SK-N-SH treated with all-trans-retinoic acid at 6 μM for 48 hours (cell line): ENCODE results near the gene MYO5C.
"Not testable (repeated sequence)": the region's sequence is repeated elsewhere in the genome, so short reads cannot be mapped to it uniquely, and the experiment has no call there.

ENCODE experiments used
- ATAC-seq: fragments of 200-7000 bp; cut with Tn5 transposase; 3 replicates; pipeline ENCODE4 v1.9.1; 2020; ENCODE audit warnings: mild to moderate bottlenecking, moderate library complexity
- ARNTL ChIP-seq: fragments of 450-650 bp; formaldehyde crosslinking; IDR thresholded peaks from 2 replicates; pipeline ENCODE4 v1.5.0; 2020; ENCODE audit warnings: low read depth, mild to moderate bottlenecking, moderate library complexity, borderline replicate concordance
- BACH2 ChIP-seq: fragments of 250-450 bp; sonication (Bioruptor Pico); IDR thresholded peaks from 2 replicates; pipeline ENCODE4 v1.9.0; 2021; ENCODE audit warnings: mild to moderate bottlenecking, borderline replicate concordance
- CSDC2 ChIP-seq: fragments of 250-450 bp; sonication (Bioruptor Pico); IDR thresholded peaks from 2 replicates; pipeline ENCODE4 v1.5.0; 2020; ENCODE audit warnings: mild to moderate bottlenecking, moderate library complexity
- ESRRG ChIP-seq: fragments of 250-450 bp; sonication (Bioruptor Pico); IDR thresholded peaks from 2 replicates; pipeline ENCODE4 v1.6.1; 2021; ENCODE audit warnings: mild to moderate bottlenecking
- GLIS3 ChIP-seq: fragments of 250-450 bp; sonication (Bioruptor Pico); IDR thresholded peaks from 2 replicates; pipeline ENCODE4 v1.5.0; 2020; ENCODE audit warnings: mild to moderate bottlenecking, moderate library complexity
- ISL1 ChIP-seq: fragments of 250-450 bp; sonication (Bioruptor Pico); IDR thresholded peaks from 2 replicates; pipeline ENCODE4 v2.1.2; 2022; ENCODE audit warnings: mild to moderate bottlenecking, moderate library complexity
- OSR1 ChIP-seq: fragments of 250-450 bp; sonication (Bioruptor Pico); IDR thresholded peaks from 2 replicates; pipeline ENCODE4 v1.8.0; 2022; ENCODE audit warnings: moderate library complexity, mild to moderate bottlenecking, inconsistent platforms
- PPARA ChIP-seq: fragments of 250-450 bp; sonication (Bioruptor Pico); IDR thresholded peaks from 2 replicates; pipeline ENCODE4 v1.5.0; 2020; ENCODE audit warnings: mild to moderate bottlenecking, borderline replicate concordance
- RARB ChIP-seq: fragments of 250-450 bp; sonication (Bioruptor Pico); IDR thresholded peaks from 2 replicates; pipeline ENCODE4 v1.8.0; 2021; ENCODE audit warnings: mild to moderate bottlenecking, moderate library complexity
- SNAI2 ChIP-seq: fragments of 250-450 bp; sonication (Bioruptor Pico); IDR thresholded peaks from 2 replicates; pipeline ENCODE4 v1.5.0; 2020; ENCODE audit warnings: mild to moderate bottlenecking, moderate library complexity
- TOX ChIP-seq: fragments of 250-450 bp; sonication (Bioruptor Pico); IDR thresholded peaks from 2 replicates; pipeline ENCODE4 v1.8.0; 2021; ENCODE audit warnings: mild to moderate bottlenecking, moderate library complexity, borderline replicate concordance
- ZC3H10 ChIP-seq: fragments of 250-450 bp; sonication (Bioruptor Pico); IDR thresholded peaks from 2 replicates; pipeline ENCODE4 v1.5.1; 2021; ENCODE audit warnings: mild to moderate bottlenecking, moderate library complexity
- ZFP3 ChIP-seq: fragments of 250-450 bp; sonication (Bioruptor Pico); IDR thresholded peaks from 2 replicates; pipeline ENCODE4 v1.5.0; 2020; ENCODE audit warnings: mild to moderate bottlenecking, moderate library complexity
- ZFP30 ChIP-seq: fragments of 450-650 bp; formaldehyde crosslinking; IDR thresholded peaks from 2 replicates; pipeline ENCODE4 v1.5.0; 2022; ENCODE audit warnings: mild to moderate bottlenecking, moderate library complexity
- ZNF565 ChIP-seq: fragments of 450-650 bp; formaldehyde crosslinking; conservative IDR thresholded peaks from 2 replicates; pipeline ENCODE4 v1.5.0; 2020; ENCODE audit warnings: low read depth, mild to moderate bottlenecking, moderate library complexity
- ZNF70 ChIP-seq: fragments of 450-650 bp; formaldehyde crosslinking; IDR thresholded peaks from 2 replicates; pipeline ENCODE4 v1.5.0; 2020; ENCODE audit warnings: mild to moderate bottlenecking, moderate library complexity
- ZNF8 ChIP-seq: fragments of 450-650 bp; formaldehyde crosslinking; IDR thresholded peaks from 2 replicates; pipeline ENCODE4 v1.5.0; 2020; ENCODE audit warnings: mild to moderate bottlenecking, moderate library complexity
- TF ChIP-seq, protein P1 (sequence below): fragments of 250-450 bp; sonication (Bioruptor Pico); IDR thresholded peaks from 2 replicates; pipeline ENCODE4 v1.5.1; 2020; ENCODE audit warnings: low read depth, mild to moderate bottlenecking, moderate library complexity
- TF ChIP-seq, protein P2 (sequence below): fragments of 250-450 bp; sonication (Bioruptor Pico); IDR thresholded peaks from 2 replicates; pipeline ENCODE4 v1.8.0; 2021; ENCODE audit warnings: low read depth, mild to moderate bottlenecking, moderate library complexity, borderline replicate concordance
- TF ChIP-seq, protein P3 (sequence below): fragments of 250-450 bp; sonication (Bioruptor Pico); IDR thresholded peaks from 2 replicates; pipeline ENCODE4 v1.5.0; 2020; ENCODE audit warnings: mild to moderate bottlenecking, moderate library complexity
- TF ChIP-seq, protein P4 (sequence below): fragments of 250-450 bp; sonication (Bioruptor Pico); IDR thresholded peaks from 2 replicates; pipeline ENCODE4 v1.8.0; 2020; ENCODE audit warnings: mild to moderate bottlenecking, moderate library complexity, borderline replicate concordance
- TF ChIP-seq, protein P5 (sequence below): fragments of 250-450 bp; sonication (Bioruptor Pico); IDR thresholded peaks from 2 replicates; pipeline ENCODE4 v1.5.1; 2021; ENCODE audit warnings: mild to moderate bottlenecking, moderate library complexity

MYO5C gene

DNA sequence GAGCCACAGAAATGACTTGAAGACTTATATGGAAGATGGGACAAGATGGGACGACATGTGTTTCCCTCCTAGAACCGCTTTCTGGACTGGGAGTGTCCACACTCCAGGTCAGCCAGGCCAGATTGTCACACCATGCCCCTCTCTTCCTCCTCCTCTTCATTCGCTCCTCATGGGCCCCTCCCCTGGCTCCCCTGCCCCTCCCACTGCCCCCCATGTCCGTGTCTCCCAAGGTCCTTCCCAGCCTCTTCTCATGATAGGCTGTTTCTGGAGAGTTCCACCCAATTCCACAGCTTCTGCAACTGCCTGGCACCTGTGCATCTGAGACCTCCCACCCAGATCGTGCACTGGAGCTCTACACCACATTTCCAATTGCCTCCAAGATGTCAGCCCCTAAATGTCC lies 6.6 kb downstream of the MYO5C start:
- TF ChIP-seq ZNF8 (CRISPR knock-in tag) (no peak), ZC3H10 (CRISPR knock-in tag) (no peak), TOX (CRISPR knock-in tag) (no peak), RARB (no peak), SNAI2 (CRISPR knock-in tag) (no peak), GLIS3 (CRISPR knock-in tag) (no peak), ZFP3 (no peak), ESRRG (CRISPR knock-in tag) (no peak), ZNF70 (CRISPR knock-in tag) (no peak), OSR1 (no peak)
- TF ChIP-seq, protein P1, sequence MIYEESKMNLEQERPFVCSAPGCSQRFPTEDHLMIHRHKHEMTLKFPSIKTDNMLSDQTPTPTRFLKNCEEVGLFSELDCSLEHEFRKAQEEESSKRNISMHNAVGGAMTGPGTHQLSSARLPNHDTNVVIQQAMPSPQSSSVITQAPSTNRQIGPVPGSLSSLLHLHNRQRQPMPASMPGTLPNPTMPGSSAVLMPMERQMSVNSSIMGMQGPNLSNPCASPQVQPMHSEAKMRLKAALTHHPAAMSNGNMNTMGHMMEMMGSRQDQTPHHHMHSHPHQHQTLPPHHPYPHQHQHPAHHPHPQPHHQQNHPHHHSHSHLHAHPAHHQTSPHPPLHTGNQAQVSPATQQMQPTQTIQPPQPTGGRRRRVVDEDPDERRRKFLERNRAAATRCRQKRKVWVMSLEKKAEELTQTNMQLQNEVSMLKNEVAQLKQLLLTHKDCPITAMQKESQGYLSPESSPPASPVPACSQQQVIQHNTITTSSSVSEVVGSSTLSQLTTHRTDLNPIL: no peak
- TF ChIP-seq, protein P2, sequence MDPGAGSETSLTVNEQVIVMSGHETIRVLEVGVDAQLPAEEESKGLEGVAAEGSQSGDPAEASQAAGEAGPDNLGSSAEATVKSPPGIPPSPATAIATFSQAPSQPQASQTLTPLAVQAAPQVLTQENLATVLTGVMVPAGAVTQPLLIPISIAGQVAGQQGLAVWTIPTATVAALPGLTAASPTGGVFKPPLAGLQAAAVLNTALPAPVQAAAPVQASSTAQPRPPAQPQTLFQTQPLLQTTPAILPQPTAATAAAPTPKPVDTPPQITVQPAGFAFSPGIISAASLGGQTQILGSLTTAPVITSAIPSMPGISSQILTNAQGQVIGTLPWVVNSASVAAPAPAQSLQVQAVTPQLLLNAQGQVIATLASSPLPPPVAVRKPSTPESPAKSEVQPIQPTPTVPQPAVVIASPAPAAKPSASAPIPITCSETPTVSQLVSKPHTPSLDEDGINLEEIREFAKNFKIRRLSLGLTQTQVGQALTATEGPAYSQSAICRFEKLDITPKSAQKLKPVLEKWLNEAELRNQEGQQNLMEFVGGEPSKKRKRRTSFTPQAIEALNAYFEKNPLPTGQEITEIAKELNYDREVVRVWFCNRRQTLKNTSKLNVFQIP: no peak
- ATAC-seq: no peak

DNA sequence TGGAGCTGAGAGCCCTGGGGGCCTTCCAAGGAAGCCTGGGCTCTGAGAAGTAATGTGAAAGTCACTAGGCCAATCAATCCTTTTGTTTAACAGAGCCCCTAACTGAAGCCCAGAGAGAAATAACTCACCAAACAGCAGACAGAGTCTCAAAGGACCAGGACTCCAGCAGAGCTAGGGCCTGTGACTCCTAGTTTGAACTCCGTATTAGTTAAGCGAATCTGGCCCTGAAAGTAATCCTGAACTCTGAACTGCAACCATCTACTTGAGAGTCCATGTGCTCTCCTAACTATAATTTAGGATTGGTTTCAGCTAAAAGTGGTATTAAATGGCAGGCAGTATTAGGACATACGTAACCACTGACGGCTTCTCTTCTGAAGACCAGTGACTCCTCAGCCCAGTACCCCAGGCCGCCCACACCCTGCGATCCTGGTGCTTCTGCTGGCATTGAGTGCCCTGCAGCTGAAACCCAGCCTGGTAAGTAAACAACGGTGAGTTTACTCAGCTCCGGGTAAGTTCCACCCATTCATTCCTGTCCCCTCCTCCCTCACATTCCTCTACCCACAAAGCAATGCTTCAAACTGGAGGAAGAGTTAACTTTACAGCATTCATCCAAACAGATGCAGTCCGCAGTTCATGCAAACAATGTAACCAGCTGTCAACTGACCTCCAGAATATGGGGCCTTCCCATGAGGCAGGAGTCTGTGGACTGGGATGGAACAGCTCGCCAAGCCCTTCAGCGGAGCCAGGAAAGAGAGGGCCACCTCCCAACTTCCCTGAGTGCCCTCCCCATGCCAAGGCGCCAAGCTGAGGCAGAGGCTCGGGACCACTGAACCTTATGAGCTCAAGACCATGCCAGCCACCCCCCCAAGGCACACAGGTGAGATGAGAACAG lies 7.3 kb downstream of the MYO5C start:
- TF ChIP-seq RARB (no peak), SNAI2 (CRISPR knock-in tag) (no peak), ZNF8 (CRISPR knock-in tag) (no peak), PPARA (CRISPR knock-in tag) (no peak), ZFP3 (no peak)
- ATAC-seq: no peak; the same call in 2 of the 3 replicates

DNA sequence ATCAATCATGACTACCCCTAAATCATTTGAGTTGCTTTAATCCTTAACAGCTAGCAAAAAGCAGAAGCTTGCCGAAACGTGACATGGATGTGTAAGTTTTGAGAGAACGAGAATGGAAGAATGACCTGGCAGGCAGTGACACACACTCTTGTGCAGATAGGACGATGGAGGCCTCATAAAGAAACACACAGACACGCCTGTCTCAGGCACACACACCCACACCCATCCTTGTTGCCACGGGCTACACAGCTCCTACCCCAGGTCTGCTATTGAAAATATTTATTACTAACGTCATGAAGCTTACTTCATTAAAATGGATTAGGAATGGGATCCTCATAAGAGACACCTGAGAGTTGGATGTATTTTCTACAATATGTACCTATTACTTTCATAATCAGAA lies 8.5 kb downstream of the MYO5C start:
- no peak for ATAC-seq

DNA sequence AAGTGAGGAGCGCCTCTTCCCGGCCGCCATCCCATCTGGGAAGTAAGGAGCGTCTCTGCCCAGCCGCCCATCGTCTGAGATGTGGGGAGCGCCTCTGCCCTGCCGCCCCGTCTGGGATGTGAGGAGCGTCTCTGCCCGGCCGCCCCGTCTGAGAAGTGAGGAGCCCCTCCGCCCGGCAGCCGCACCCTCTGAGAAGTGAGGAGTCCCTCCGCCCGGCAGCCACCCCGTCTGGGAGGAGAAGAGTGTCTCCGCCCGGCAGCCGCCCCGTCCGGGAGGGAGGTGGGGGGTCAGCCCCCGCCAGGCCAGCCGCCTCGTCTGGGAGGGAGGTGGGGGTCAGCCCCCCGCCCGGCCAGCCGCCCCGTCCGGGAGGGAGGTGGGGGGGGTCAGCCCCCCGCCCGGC lies 9.7 kb downstream of the MYO5C start:
- ATAC-seq: not testable (repeated sequence)

More for the DNA sequence above, 8.5 kb downstream of the MYO5C start:
- no peak for TF ChIP-seq ZNF565 (CRISPR knock-in tag)
- no peak for TF ChIP-seq RARB
- TF ChIP-seq, all 23 proteins: peak for 0

DNA sequence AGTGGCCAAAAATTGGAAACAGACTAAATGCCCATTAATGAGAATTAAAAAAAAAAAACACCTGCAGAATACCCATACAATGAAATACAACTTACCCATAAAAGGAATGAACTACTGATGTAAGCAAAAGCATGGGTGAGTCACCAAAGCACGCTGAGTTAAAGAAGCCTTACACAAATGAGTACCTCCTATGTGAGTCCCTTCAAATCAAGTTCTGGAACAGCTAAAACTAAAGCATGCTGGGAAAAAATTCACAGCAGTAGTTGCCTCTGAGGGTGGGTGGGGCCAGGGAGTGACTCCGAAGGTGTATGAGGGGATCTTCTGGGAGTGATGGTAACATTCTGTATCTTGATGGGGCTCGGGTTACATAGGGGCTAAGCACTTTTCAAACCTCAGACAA lies 11.4 kb downstream of the MYO5C start:
- no peak for ATAC-seq
- no peak for TF ChIP-seq BACH2
- TF ChIP-seq ZC3H10 (CRISPR knock-in tag): no peak
- no peak for TF ChIP-seq CSDC2 (CRISPR knock-in tag)
- no peak for TF ChIP-seq ZFP3
- no peak for TF ChIP-seq ESRRG (CRISPR knock-in tag)
- no peak for TF ChIP-seq GLIS3 (CRISPR knock-in tag)
- no peak for TF ChIP-seq ZNF565 (CRISPR knock-in tag)
- TF ChIP-seq, protein P3, sequence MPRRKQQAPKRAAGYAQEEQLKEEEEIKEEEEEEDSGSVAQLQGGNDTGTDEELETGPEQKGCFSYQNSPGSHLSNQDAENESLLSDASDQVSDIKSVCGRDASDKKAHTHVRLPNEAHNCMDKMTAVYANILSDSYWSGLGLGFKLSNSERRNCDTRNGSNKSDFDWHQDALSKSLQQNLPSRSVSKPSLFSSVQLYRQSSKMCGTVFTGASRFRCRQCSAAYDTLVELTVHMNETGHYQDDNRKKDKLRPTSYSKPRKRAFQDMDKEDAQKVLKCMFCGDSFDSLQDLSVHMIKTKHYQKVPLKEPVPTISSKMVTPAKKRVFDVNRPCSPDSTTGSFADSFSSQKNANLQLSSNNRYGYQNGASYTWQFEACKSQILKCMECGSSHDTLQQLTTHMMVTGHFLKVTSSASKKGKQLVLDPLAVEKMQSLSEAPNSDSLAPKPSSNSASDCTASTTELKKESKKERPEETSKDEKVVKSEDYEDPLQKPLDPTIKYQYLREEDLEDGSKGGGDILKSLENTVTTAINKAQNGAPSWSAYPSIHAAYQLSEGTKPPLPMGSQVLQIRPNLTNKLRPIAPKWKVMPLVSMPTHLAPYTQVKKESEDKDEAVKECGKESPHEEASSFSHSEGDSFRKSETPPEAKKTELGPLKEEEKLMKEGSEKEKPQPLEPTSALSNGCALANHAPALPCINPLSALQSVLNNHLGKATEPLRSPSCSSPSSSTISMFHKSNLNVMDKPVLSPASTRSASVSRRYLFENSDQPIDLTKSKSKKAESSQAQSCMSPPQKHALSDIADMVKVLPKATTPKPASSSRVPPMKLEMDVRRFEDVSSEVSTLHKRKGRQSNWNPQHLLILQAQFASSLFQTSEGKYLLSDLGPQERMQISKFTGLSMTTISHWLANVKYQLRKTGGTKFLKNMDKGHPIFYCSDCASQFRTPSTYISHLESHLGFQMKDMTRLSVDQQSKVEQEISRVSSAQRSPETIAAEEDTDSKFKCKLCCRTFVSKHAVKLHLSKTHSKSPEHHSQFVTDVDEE (CRISPR knock-in tag): no peak
- TF ChIP-seq, protein P1: no peak
- TF ChIP-seq, protein P4, sequence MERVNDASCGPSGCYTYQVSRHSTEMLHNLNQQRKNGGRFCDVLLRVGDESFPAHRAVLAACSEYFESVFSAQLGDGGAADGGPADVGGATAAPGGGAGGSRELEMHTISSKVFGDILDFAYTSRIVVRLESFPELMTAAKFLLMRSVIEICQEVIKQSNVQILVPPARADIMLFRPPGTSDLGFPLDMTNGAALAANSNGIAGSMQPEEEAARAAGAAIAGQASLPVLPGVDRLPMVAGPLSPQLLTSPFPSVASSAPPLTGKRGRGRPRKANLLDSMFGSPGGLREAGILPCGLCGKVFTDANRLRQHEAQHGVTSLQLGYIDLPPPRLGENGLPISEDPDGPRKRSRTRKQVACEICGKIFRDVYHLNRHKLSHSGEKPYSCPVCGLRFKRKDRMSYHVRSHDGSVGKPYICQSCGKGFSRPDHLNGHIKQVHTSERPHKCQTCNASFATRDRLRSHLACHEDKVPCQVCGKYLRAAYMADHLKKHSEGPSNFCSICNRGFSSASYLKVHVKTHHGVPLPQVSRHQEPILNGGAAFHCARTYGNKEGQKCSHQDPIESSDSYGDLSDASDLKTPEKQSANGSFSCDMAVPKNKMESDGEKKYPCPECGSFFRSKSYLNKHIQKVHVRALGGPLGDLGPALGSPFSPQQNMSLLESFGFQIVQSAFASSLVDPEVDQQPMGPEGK: no peak
- TF ChIP-seq ZNF8 (CRISPR knock-in tag): no peak
- no peak for TF ChIP-seq OSR1
- TF ChIP-seq ISL1: no peak
- TF ChIP-seq ZFP30: no peak
- TF ChIP-seq, protein P5, sequence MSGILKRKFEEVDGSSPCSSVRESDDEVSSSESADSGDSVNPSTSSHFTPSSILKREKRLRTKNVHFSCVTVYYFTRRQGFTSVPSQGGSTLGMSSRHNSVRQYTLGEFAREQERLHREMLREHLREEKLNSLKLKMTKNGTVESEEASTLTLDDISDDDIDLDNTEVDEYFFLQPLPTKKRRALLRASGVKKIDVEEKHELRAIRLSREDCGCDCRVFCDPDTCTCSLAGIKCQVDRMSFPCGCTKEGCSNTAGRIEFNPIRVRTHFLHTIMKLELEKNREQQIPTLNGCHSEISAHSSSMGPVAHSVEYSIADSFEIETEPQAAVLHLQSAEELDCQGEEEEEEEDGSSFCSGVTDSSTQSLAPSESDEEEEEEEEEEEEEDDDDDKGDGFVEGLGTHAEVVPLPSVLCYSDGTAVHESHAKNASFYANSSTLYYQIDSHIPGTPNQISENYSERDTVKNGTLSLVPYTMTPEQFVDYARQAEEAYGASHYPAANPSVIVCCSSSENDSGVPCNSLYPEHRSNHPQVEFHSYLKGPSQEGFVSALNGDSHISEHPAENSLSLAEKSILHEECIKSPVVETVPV (CRISPR knock-in tag): no peak
- TF ChIP-seq ARNTL (CRISPR knock-in tag): no peak
